Osteoblast (primary cell): Measurements from ENCODE around the gene GAB2. TPM values are rescaled to one million over a fixed set of nuclear protein-coding genes. Genes with fewer than 3 reads are reported as not detected.
"Not testable (repeated sequence)": the region's sequence is repeated elsewhere in the genome, so short reads cannot be mapped to it uniquely, and the experiment has no call there.

Source experiments
- DNase-seq: peaks from one replicate; pipeline ENCODE4 v3.0.0; 2011; ENCODE audit warnings: low spot score, mixed read lengths; ENCODE audit not compliant: insufficient read length; ENCODE audit errors: missing footprints
- H2AFZ ChIP-seq: 2 replicates; pipeline ENCODE4 v1.6.0; 2011; ENCODE audit warnings: mild to moderate bottlenecking, low read length
- H3K27ac ChIP-seq: 2 replicates; pipeline ENCODE4 v1.5.1; 2011; ENCODE audit warnings: mild to moderate bottlenecking, low read depth, low read length, moderate library complexity
- H3K27me3 ChIP-seq: 2 replicates; pipeline ENCODE4 v1.6.0; 2012; ENCODE audit warnings: mild to moderate bottlenecking, control low read depth, inconsistent platforms, low read length, moderate library complexity; ENCODE audit not compliant: insufficient read depth
- H3K36me3 ChIP-seq: 2 replicates; pipeline ENCODE4 v1.5.1; 2011; ENCODE audit warnings: mild to moderate bottlenecking, low read length, control low read depth, moderate library complexity; ENCODE audit not compliant: insufficient read depth
- H3K4me1 ChIP-seq: 2 replicates; pipeline ENCODE4 v1.5.1; 2011; ENCODE audit warnings: mild to moderate bottlenecking, low read length, control low read depth, moderate library complexity; ENCODE audit not compliant: insufficient read depth
- H3K4me2 ChIP-seq: 2 replicates; pipeline ENCODE4 v1.6.0; 2011; ENCODE audit warnings: mild to moderate bottlenecking, low read length; ENCODE audit not compliant: insufficient read depth
- H3K4me3 ChIP-seq: fragments of 200-600 bp; sonication (generic); 3 replicates; pipeline ENCODE4 v1.5.1; 2012; ENCODE audit warnings: mild to moderate bottlenecking, low read length, inconsistent platforms; ENCODE audit not compliant: insufficient read depth
- H3K79me2 ChIP-seq: 2 replicates; pipeline ENCODE4 v1.6.0; 2012; ENCODE audit warnings: mild to moderate bottlenecking, low read length, control low read depth, inconsistent platforms; ENCODE audit not compliant: insufficient read depth
- H3K9me3 ChIP-seq: 2 replicates; pipeline ENCODE4 v1.5.1; 2011; ENCODE audit warnings: low read depth, low read length, control low read depth
- H4K20me1 ChIP-seq: 2 replicates; pipeline ENCODE4 v1.6.0; 2012; ENCODE audit warnings: mild to moderate bottlenecking, low read length, control low read depth; ENCODE audit not compliant: insufficient read depth
- total RNA-seq: library from RNA; depleted of rRNA; stranded (reverse); fragments of >200 nt; gene quantifications from 2 replicates; pipeline ENCODE4 v1.2.3, GENCODE V29; 2012
- TF ChIP-seq, protein P1 (sequence below): IDR thresholded peaks from 2 replicates; pipeline ENCODE4 v1.5.1; 2011; ENCODE audit warnings: mild to moderate bottlenecking, low read depth, low read length, moderate library complexity; ENCODE audit errors: extremely low read depth

GAB2 gene
- total RNA-seq, 1 donor = 18.5 TPM

DNA sequence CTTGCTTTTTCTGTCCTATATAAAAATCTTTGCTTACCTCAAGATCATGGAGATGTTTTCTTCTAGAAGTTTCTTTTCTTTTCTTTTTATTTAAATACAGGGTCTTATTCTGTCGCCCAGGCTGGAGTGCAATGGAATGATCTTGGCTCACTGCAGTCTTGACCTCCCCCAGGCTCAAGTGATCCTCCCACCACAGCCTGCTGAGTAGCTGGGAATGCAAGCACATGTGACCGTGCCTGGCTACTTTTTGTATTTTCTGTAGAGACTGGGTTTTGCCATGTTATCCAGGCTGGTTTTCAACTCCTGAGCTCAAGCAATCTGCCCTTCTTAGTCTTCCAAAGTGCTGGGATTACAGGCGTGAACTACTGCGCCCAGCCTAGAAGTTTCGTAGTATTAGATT, 183.6 kb downstream of the GAB2 start:
- no peaks in the 10 kb centered on the region for H4K20me1 ChIP-seq
- no peaks in the 10 kb centered on the region for H3K79me2 ChIP-seq
- TF ChIP-seq, protein P1, sequence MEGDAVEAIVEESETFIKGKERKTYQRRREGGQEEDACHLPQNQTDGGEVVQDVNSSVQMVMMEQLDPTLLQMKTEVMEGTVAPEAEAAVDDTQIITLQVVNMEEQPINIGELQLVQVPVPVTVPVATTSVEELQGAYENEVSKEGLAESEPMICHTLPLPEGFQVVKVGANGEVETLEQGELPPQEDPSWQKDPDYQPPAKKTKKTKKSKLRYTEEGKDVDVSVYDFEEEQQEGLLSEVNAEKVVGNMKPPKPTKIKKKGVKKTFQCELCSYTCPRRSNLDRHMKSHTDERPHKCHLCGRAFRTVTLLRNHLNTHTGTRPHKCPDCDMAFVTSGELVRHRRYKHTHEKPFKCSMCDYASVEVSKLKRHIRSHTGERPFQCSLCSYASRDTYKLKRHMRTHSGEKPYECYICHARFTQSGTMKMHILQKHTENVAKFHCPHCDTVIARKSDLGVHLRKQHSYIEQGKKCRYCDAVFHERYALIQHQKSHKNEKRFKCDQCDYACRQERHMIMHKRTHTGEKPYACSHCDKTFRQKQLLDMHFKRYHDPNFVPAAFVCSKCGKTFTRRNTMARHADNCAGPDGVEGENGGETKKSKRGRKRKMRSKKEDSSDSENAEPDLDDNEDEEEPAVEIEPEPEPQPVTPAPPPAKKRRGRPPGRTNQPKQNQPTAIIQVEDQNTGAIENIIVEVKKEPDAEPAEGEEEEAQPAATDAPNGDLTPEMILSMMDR = no peak
- no peaks in the 10 kb centered on the region for H3K9me3 ChIP-seq
- H3K4me1 ChIP-seq = peaks cover 12% of the 10 kb centered on the region
- no peak overlapping the region for H3K27ac ChIP-seq
- no peaks in the 10 kb centered on the region for H3K27me3 ChIP-seq
- no peak overlapping the region for H3K4me3 ChIP-seq
- no peak overlapping the region for H3K4me2 ChIP-seq
- H3K36me3 ChIP-seq = no peaks in the 10 kb centered on the region
- no peak overlapping the region for H2AFZ ChIP-seq
- no peak for DNase-seq

DNA sequence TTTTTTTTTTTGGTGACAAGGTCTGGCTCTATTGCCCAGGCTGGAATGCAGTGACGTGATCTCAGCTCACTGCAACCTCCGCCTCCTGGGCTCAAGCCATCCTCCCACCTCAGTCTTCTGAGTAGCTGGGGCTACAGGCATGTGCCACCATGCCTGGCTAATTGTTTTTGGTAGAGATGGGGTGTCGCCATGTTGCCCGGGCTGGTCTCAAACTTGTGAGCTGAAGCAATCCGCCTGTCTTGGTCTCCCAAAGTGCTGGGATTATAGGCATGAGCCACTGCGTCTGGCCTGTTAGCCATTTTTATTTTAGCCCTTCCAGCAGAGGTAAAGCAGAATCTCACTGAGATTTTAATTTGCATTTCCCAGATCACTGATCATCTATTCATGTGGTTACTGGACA, 184.6 kb downstream of the GAB2 start:
- not testable (repeated sequence) for H4K20me1 ChIP-seq, H3K4me2 ChIP-seq, H3K9me3 ChIP-seq, H3K4me3 ChIP-seq, H3K36me3 ChIP-seq, H2AFZ ChIP-seq, H3K79me2 ChIP-seq, DNase-seq, H3K27me3 ChIP-seq, H3K27ac ChIP-seq
- H3K4me1 ChIP-seq = peaks cover 12% of the 10 kb centered on the region

DNA sequence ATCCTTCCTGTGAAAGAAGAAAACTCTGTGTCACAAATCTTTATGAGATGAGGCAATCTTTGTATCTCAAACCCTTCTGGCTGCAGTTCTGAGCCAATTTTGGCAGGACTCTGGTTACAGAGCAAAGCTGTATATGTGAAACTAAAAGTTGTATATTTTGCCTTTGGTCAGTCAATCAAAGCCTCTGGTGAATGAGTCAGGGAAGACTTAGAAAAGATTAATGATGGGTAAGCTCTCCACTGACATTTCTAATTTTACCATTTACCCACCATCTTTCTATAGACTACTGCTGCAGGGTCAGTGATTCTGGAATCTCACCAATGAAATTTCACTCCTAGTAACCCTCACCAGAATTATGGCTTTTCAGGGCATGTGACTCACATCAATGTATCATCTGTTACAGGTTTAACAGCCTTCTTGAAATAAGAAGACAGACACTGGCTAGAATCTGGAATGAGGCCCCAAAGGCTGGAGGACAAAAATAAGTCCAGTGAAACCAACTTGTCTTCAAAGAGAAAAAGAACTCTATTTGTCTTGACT, 185.6 kb downstream of the GAB2 start:
- H3K79me2 ChIP-seq = no peaks in the 10 kb centered on the region
- H3K4me2 ChIP-seq = peak overlapping the region; percentile 10
- H3K36me3 ChIP-seq = no peaks in the 10 kb centered on the region
- no peaks in the 10 kb centered on the region for H3K9me3 ChIP-seq
- H3K4me1 ChIP-seq = peaks cover 12% of the 10 kb centered on the region
- H2AFZ ChIP-seq = no peak overlapping the region
- TF ChIP-seq, protein P1 = no peak
- DNase-seq = no peak
- no peak overlapping the region for H3K4me3 ChIP-seq
- no peaks in the 10 kb centered on the region for H4K20me1 ChIP-seq
- no peaks in the 10 kb centered on the region for H3K27me3 ChIP-seq
- H3K27ac ChIP-seq = peak overlapping the region; percentile 22

DNA sequence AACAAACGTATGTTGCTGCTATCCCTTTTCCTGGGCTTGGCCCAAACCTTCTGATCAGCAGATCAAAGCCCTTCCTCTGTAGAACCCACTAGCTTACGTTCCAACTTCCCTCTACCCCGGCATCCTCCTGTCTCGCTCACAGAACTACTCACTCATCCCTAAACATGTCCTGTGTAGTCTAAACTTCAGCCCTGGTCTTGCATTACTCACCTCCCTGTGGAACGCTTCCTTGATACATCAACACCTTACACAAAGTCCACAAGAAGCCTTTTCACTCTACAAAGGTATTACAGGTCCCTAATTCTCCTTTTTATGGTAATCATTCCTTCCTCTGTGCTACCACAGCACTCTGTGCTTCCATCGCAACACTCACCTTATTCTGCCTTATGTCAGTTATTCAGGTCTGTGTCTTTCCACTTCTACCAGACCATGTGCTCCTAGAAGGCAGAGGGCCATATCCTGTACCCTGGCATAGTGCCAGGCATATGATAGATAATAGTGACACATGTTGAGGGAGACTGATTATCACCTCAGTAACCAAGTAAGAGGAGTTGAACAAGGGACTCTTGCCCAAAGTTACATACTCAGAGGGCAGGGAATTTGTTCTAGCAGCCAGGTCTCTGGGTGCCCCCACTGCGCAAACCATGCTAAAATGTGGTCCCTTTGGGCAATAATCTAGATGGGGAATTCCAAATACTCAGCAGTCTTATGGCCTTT, 187.3 kb downstream of the GAB2 start:
- DNase-seq = no peak
- no peaks in the 10 kb centered on the region for H4K20me1 ChIP-seq
- TF ChIP-seq, protein P1 = no peak
- H3K36me3 ChIP-seq = peaks cover 2% of the 10 kb centered on the region
- H2AFZ ChIP-seq = no peak overlapping the region
- H3K9me3 ChIP-seq = no peaks in the 10 kb centered on the region
- H3K27me3 ChIP-seq = no peaks in the 10 kb centered on the region
- H3K4me2 ChIP-seq = no peak overlapping the region
- peaks cover 12% of the 10 kb centered on the region for H3K4me1 ChIP-seq
- H3K4me3 ChIP-seq = no peak overlapping the region
- no peak overlapping the region for H3K27ac ChIP-seq
- H3K79me2 ChIP-seq = no peaks in the 10 kb centered on the region
